ENCODE data around the gene SMC5.
"Not testable (repeated sequence)": the region's sequence is repeated elsewhere in the genome, so short reads cannot be mapped to it uniquely, and the experiment has no call there.

SMC5 gene

GRCh38 chr9:70374962-70375618, 116.3 kb downstream of the SMC5 start:
- no peak for DNase-seq

DNA sequence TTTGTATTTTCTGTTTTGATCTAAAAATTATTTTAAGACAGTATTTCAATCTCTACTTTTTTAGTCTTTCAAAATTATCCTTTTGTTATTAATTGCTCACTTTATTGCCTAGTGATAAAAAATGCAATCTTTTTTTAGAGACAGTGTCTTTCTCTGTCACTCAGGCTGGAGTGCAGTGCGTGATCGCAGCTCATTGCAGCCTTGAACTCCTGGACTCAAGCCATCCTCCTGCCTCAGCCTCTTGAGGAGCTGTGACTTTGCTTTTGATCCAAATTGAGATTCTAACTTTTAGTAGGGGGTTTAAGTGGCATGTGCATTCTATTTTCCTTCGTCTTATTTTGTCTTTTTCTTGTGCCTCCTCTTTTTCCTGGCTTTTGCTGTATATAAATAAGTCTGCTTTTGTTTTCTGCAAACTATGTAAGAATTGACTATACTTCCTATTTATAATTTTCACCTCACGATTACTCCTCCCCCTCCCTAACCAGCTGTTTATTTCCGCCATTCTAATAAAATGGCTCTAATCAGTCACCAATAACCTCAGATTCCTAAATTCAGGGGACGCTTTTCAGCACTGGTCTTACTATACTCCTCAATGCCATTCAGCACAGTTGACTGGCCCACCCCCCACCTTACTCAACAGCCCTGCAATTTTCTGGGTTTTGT, 123.4 kb downstream of the SMC5 start:
- no peak for DNase-seq

DNA sequence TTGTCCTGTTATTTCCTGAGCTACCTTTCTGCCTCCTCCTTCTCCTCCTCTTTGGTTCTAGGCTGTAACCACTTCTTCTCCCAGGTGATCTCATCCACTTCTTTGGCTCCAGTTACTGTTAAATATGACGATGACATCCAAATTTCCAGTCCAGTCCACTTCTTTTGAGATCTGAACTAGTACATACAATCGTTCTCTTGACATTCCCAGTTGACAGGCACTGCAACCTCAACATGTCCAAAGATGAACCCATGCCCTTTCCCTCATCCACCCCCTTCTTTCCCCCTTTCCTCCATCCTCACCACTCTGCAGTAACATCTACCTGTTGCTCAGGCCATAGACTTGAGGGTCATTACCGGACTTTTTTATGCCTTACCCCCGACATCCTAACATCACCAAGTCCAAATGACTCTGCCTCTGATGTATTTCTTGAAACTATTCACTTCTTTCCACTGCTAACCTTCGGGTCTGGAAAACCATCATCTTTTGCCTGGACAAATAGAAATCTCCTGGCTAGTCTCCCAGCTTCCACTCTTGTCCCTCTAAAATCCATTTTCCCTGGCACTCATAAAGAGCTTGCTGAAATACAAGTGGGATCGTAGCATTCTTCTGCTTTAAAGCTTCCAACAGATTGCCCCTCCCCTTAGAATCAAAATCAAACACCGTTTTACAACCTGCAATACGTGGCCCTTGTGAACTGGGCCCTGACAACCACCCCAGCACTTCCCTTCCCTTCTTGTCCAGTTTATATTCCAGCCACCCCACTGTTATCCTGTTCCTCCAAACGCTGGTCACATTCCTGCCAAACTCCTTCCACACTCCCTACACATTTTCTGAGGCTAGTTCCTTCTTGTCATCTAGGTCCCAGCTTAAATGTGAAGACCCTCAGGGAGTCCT, 124.2 kb downstream of the SMC5 start:
- DNase-seq, result no peak

DNA sequence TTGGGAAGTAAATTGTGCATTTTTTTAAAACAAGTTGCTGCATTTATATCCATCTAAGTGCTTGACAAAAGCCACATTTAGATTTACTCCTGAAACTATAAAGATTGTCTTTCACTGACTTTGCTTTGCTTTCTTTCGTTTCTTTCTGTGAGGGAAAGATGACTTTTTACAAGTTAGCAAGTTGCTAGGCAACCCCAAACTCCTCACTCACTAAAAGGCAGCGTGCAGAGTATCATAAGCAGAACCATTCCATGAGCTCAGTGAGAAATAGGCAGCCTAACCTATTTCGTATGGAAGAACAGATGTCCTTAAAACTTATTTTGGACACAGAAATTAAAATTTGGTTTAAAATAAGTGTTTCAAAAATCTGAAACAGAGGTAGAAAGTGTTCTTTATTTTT, 126.6 kb downstream of the SMC5 start:
- DNase-seq, result no peak

GRCh38 chr9:70387663-70388062, 128.9 kb downstream of the SMC5 start:
- no peak for DNase-seq

DNA sequence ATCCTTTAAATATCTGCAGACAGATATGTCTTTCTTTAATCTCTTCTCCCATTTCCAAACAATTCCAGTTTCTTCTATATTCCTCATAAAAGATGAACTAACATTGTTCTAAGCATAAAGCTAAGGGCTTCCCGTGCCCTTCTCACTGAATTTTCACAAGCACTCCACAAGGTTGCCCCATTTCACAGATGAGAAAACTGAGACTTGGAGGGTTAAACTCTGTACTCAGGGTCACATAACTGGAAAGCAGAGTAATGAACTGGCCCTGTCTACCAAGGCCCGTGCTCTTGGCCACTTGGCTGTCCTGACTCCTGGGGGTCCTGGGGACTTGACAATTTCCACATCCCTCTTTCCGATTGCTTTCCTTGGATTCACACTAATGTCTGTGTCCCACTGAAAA, 130.4 kb downstream of the SMC5 start:
- DNase-seq, result no peak

GRCh38 chr9:70389621-70390266, 131.0 kb downstream of the SMC5 start:
- no peak for DNase-seq

- DNase-seq, result no peak
These were observed 132.2 kb downstream of the SMC5 start for GRCh38 chr9:70390933-70391341.

DNA sequence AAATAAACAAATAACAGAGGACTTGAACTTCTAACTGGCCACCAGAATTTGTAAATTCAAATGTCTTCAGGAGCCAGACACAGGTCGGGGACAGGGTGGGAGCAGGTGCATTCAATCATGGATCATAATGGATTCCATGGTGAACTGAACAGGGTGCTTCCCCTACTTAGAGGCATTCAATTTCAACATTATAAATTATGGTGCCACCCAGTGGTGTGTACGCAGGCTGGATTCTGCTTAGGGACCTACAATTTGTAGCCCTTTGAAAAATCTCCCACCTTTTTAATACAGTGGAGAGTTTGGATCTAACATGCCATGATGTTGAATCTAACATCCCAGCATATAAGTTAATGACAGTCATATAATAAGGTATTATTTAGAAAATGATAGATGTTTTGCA, 133.4 kb downstream of the SMC5 start:
- no peak for DNase-seq

DNA sequence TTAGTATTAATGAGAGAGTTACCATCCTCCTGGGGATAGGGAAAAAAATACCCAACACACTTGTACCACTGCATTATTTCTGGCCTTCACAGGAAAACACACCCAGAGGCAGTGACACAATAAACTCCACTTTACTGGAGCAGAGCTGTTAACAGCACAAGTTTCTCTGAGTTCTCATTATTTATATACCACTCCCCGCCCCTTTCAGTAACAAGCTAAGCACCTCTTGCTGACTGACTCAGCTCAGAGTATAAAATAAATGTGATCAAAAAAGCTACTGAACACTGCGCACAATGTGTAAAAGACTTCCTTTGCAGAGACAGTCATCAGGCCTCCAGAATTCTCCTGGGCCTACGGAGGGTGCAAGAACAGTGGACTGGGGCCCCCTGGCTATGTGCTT, 134.1 kb downstream of the SMC5 start:
- DNase-seq, result no peak

GRCh38 chr9:70395652-70396051, 136.9 kb downstream of the SMC5 start:
- DNase-seq, result no peak

GRCh38 chr9:70398145-70398556, 139.4 kb downstream of the SMC5 start:
- DNase-seq, result no peak

DNA sequence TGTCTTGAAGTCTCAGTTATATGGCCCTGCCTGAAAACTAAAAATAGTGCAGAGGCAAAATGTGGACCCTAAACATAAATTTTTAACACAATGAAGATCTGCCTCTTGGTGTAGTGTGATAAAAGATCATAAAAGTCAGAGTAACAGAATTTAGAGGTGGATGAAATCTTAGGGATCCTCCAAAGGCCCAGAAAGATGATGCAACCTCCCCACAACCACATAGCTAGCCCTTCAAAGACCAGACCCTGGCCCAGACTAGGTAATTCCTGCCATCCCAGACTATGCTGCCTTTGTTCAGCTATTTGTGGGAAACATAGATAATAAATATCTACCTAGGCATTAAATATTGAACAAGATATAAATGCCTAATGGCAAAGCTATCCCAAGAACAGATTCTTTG, 140.4 kb downstream of the SMC5 start:
- no peak for DNase-seq

DNA sequence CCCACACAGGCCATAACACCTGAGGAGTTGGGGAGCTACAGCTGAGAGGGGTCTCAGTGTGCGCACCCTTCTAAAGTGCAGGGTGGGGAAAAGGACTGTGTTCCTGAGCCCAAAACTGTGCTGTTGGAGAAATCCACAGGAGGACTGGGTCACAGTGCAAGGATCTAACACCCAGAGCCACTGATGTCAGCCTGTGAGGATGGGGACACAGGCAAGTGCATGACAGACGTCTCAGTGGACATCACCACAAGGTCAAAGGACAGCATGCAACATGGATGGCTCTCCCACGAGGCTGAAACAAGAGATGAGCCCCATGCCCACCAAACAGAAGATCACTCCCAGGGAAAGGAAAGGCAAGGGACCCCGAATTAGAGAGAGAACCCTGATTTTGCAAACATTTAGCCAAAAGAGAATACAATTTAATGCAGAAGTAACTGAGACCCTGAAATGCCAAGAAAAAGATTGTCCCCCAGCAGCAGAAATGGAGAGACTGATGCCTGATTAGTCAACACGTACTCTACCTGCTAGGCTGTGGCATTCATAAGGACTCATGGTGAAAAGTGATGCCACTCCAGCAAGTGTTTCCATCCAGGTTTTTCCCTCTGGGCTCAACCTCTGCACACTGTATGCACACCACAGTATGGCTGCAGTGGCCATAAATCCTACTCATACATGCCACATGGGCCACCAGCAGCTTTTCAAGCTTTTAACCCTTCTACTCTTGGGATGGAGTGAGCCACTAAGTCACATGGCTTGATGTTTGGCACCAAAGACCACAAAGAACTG, 141.5 kb downstream of the SMC5 start:
- DNase-seq, result no peak

DNA sequence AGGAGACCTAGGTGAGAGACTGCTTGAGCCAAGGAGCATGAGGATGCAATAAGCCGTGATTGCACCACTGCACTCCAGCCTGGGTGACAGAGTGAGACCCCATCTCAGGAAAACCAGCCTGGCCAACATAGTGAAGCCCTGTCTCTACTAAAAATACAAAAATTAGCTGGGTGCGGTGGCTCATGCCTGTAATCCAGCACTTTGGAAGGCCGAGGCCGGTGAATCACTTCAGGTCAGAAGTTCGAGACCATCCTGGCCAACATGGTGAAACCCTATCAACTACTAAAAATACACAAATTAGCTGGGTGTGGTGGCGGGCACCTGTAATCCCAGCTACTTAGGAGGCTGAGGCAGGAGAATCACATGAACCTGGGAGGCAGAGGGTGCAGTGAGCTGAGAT, 142.5 kb downstream of the SMC5 start:
- DNase-seq, result not testable (repeated sequence)

GRCh38 chr9:70402213-70402612, 143.4 kb downstream of the SMC5 start:
- no peak for DNase-seq

- no peak for DNase-seq
These were observed 144.4 kb downstream of the SMC5 start for GRCh38 chr9:70403166-70403565.

DNA sequence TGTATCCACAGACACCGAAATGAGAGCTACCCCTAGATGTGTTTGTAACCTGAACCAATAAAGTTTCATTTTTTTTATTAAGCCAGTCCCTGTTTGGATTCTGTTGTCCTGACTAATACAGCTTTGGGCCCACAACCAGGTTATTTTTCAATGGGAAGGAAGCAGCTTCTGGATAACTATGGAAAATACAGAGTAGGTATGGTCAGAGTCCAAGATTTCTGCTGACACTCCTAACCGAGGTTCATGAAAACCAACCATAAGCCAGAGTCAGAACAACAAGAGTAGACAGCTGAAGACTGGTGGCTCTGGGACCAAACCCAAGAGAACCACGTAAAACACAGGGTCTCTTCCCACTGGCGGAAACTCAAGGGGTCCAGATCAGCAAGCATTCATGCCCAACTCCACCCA, 144.8 kb downstream of the SMC5 start:
- DNase-seq, result no peak

- DNase-seq, result no peak
These were observed 145.5 kb downstream of the SMC5 start for GRCh38 chr9:70404261-70404660.

Measured in NCI-H226 (cell line).